ENCODE results near the gene DIP2C. TPM values are rescaled to one million over a fixed set of nuclear protein-coding genes. Genes with fewer than 3 reads are reported as not detected.

DIP2C gene
- total RNA-seq, 1 experiment from 2014 or later, result 11.0 TPM

DNA sequence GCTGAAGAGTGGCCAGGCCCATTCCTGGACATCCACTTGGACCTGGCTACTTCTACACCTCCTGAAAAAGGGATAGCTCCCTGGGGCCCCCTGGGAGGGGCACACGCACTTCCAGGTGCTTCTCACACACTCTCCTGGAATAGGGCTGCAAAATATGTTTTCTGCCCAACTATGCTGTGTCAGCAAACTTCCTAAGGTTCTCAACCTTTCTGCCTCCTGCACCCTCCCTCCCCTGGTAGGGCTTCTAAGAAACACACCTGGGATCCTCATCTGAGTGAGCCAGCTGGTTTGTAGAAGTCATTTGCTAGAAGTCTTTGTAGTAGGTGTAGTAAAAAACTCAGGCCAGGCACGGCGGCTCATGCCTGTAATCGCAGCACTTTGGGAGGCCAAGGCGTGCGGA lies 417.7 kb downstream of the DIP2C start (continued):
- TF ChIP-seq, protein P1, sequence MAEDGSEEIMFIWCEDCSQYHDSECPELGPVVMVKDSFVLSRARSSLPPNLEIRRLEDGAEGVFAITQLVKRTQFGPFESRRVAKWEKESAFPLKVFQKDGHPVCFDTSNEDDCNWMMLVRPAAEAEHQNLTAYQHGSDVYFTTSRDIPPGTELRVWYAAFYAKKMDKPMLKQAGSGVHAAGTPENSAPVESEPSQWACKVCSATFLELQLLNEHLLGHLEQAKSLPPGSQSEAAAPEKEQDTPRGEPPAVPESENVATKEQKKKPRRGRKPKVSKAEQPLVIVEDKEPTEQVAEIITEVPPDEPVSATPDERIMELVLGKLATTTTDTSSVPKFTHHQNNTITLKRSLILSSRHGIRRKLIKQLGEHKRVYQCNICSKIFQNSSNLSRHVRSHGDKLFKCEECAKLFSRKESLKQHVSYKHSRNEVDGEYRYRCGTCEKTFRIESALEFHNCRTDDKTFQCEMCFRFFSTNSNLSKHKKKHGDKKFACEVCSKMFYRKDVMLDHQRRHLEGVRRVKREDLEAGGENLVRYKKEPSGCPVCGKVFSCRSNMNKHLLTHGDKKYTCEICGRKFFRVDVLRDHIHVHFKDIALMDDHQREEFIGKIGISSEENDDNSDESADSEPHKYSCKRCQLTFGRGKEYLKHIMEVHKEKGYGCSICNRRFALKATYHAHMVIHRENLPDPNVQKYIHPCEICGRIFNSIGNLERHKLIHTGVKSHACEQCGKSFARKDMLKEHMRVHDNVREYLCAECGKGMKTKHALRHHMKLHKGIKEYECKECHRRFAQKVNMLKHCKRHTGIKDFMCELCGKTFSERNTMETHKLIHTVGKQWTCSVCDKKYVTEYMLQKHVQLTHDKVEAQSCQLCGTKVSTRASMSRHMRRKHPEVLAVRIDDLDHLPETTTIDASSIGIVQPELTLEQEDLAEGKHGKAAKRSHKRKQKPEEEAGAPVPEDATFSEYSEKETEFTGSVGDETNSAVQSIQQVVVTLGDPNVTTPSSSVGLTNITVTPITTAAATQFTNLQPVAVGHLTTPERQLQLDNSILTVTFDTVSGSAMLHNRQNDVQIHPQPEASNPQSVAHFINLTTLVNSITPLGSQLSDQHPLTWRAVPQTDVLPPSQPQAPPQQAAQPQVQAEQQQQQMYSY (CRISPR knock-in tag; IDR thresholded peaks at IDR 0.05), result no peak

DNA sequence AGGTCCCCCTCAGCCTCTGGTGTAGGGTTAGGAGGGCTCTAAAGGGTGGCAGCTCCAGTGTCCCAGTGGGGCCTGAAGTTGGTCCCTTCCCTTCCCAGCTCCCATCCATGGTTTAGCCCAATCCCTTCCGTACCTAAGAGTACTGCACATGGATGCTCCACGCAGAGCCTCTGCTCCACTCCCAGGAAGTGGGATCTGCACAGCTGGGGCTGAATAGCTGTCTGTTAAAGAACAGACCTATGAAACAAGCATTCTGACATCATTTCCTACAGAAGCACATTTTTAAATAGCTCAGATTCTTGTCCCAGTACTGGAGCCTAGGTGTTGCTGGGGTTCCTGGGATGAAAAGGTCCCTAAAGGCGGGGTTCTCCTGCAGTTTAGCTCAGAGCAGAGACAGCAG lies 418.3 kb downstream of the DIP2C start:
- H3K9me3 Mint-ChIP-seq, result no peaks in the 10 kb centered on the region
- H3K27me3 Mint-ChIP-seq (ENCODE audit: low read depth), result no peaks in the 10 kb centered on the region
- ChIA-PET CTCF (no interaction called here), POLR2A (no interaction called here)
- peaks cover 22% of the 10 kb centered on the region for H3K4me1 Mint-ChIP-seq
- H3K4me3 Mint-ChIP-seq, result no peak overlapping the region
- H3K36me3 Mint-ChIP-seq, result no peaks in the 10 kb centered on the region
- ATAC-seq, result no peak
- H3K27ac Mint-ChIP-seq, result no peak overlapping the region
- TF ChIP-seq, protein P1 (CRISPR knock-in tag; IDR thresholded peaks at IDR 0.05), result peak; percentile 61
- TF ChIP-seq, protein P2, sequence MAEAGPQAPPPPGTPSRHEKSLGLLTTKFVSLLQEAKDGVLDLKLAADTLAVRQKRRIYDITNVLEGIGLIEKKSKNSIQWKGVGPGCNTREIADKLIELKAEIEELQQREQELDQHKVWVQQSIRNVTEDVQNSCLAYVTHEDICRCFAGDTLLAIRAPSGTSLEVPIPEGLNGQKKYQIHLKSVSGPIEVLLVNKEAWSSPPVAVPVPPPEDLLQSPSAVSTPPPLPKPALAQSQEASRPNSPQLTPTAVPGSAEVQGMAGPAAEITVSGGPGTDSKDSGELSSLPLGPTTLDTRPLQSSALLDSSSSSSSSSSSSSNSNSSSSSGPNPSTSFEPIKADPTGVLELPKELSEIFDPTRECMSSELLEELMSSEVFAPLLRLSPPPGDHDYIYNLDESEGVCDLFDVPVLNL (CRISPR knock-in tag; IDR thresholded peaks at IDR 0.05; ENCODE audit: borderline replicate concordance, low read depth), result no peak
- DNase-seq (ENCODE audit: low spot score), result no peak

DNA sequence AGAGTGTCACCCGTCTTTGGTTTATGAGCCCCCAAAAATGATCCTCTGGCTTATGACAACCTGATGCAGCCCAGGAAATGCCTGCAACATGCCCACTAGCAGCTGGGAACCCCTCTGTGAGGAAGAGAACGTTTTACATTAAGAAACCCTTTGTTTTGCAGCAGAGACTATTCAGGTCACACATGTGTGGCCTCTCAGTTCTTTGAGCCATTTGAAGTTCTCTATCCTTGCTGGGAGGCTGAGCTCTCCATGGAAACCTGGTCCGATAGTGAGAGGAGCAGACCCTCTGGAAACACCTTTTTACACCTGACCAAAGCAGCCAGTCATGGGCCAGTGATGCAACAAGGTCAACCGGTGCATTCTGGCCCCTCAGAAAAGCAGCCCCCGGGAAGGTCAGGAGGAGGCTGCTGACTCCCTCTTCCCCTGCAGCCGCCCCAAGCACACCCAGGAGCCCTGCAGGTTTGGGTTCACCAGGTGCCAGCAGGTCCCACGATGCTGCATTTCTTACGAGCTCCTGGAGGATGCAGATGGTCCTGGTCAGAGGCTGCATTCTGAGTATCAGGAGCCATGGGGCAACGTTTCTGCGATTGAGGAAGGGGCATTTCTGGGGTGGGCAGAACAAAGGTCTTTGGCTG lies 419.9 kb downstream of the DIP2C start:
- ChIA-PET POLR2A (interaction anchor here (0.9 kb wide), 1 partner anchor 130 kb away, joined by 3 read pairs; no protein-coding TSS in a partner anchor), CTCF (interaction anchor here (0.7 to 1.0 kb wide), 4 partner anchors 13 to 81 kb away, joined by 3 read pairs; no protein-coding TSS in a partner anchor)
- no peaks in the 10 kb centered on the region for H3K36me3 Mint-ChIP-seq
- H3K4me1 Mint-ChIP-seq, result peaks cover 22% of the 10 kb centered on the region
- H3K9me3 Mint-ChIP-seq, result no peaks in the 10 kb centered on the region
- no peaks in the 10 kb centered on the region for H3K27me3 Mint-ChIP-seq (ENCODE audit: low read depth)
- H3K27ac Mint-ChIP-seq, result no peak overlapping the region
- DNase-seq (ENCODE audit: low spot score) (no peak), ATAC-seq (peak; percentile 73)
- no peak overlapping the region for H3K4me3 Mint-ChIP-seq
- TF ChIP-seq NFYB (CRISPR knock-in tag; conservative IDR thresholded peaks at IDR 0.05; ENCODE audit: low read depth) (no peak), CBFB (CRISPR knock-in tag; IDR thresholded peaks at IDR 0.05; ENCODE audit: low read depth) (no peak), ZNF396 (CRISPR knock-in tag; IDR thresholded peaks at IDR 0.05; ENCODE audit: borderline replicate concordance) (no peak)
- TF ChIP-seq, protein P3, sequence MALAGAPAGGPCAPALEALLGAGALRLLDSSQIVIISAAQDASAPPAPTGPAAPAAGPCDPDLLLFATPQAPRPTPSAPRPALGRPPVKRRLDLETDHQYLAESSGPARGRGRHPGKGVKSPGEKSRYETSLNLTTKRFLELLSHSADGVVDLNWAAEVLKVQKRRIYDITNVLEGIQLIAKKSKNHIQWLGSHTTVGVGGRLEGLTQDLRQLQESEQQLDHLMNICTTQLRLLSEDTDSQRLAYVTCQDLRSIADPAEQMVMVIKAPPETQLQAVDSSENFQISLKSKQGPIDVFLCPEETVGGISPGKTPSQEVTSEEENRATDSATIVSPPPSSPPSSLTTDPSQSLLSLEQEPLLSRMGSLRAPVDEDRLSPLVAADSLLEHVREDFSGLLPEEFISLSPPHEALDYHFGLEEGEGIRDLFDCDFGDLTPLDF (CRISPR knock-in tag; IDR thresholded peaks at IDR 0.05), result no peak
- TF ChIP-seq, protein P1 (CRISPR knock-in tag; IDR thresholded peaks at IDR 0.05), result no peak
- TF ChIP-seq, protein P4, sequence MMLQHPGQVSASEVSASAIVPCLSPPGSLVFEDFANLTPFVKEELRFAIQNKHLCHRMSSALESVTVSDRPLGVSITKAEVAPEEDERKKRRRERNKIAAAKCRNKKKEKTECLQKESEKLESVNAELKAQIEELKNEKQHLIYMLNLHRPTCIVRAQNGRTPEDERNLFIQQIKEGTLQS (CRISPR knock-in tag; conservative IDR thresholded peaks at IDR 0.05), result no peak
- TF ChIP-seq, protein P5, sequence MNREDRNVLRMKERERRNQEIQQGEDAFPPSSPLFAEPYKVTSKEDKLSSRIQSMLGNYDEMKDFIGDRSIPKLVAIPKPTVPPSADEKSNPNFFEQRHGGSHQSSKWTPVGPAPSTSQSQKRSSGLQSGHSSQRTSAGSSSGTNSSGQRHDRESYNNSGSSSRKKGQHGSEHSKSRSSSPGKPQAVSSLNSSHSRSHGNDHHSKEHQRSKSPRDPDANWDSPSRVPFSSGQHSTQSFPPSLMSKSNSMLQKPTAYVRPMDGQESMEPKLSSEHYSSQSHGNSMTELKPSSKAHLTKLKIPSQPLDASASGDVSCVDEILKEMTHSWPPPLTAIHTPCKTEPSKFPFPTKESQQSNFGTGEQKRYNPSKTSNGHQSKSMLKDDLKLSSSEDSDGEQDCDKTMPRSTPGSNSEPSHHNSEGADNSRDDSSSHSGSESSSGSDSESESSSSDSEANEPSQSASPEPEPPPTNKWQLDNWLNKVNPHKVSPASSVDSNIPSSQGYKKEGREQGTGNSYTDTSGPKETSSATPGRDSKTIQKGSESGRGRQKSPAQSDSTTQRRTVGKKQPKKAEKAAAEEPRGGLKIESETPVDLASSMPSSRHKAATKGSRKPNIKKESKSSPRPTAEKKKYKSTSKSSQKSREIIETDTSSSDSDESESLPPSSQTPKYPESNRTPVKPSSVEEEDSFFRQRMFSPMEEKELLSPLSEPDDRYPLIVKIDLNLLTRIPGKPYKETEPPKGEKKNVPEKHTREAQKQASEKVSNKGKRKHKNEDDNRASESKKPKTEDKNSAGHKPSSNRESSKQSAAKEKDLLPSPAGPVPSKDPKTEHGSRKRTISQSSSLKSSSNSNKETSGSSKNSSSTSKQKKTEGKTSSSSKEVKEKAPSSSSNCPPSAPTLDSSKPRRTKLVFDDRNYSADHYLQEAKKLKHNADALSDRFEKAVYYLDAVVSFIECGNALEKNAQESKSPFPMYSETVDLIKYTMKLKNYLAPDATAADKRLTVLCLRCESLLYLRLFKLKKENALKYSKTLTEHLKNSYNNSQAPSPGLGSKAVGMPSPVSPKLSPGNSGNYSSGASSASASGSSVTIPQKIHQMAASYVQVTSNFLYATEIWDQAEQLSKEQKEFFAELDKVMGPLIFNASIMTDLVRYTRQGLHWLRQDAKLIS (CRISPR knock-in tag; IDR thresholded peaks at IDR 0.05; ENCODE audit: borderline replicate concordance), result no peak
- TF ChIP-seq, protein P6, sequence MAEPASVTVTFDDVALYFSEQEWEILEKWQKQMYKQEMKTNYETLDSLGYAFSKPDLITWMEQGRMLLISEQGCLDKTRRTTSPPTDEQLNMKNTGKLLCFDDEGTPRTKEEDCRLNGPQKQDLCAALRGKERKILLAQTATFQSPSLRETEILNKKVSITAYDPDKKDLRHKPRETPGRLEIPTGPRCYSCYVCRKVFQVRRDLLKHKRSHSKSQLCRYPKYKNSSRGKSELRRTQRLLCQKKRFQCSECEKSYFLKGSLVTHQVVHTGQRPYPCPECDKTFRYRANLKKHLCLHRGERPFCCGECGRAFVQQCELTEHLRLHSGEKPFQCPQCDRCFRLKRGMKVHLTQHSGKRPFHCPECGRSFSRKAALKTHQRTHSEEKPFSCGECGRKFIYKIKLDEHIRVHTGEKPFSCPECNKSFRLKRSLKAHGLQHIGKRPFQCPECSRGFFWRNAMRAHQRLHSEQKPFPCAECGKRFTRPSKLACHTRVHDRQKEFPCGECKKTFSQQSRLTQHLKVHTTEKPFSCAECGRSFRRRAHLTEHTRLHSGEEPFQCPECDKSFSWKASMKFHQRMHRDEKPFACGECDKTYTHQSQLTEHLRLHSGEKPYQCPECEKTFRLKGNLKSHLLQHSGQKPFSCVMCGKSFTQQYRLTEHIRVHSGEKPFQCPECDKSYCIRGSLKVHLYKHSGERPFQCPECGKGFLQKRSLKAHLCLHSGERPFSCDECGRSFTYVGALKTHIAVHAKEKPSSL (CRISPR knock-in tag; conservative IDR thresholded peaks at IDR 0.05), result no peak

All from WTC11 (cell line).